Loucy (cell line): Measurements from ENCODE around the gene SPEG.

Source experiments
- CTCF ChIP-seq: fragments of 200-600 bp; sonication (generic); conservative IDR thresholded peaks from 2 replicates; pipeline ENCODE4 v1.5.1; 2014; ENCODE audit warnings: mild to moderate bottlenecking, antibody characterized with exemption, low read length
- EZH2phosphoT487 ChIP-seq: fragments of 200-600 bp; IDR thresholded peaks from 2 replicates; pipeline ENCODE4 v1.6.1; 2018; ENCODE audit warnings: antibody characterized with exemption, mild to moderate bottlenecking, moderate library complexity, borderline replicate concordance

- no peak for TF ChIP-seq CTCF
- TF ChIP-seq EZH2phosphoT487 = no peak
These were observed 3.8 kb downstream of the SPEG start for GRCh38 chr2:219438453-219438852.
